ENCODE measurements around the gene ADGRB3.
A peak's percentile ranks its signal among the peaks of the same experiment; 100 is the strongest.

ADGRB3 gene

DNA sequence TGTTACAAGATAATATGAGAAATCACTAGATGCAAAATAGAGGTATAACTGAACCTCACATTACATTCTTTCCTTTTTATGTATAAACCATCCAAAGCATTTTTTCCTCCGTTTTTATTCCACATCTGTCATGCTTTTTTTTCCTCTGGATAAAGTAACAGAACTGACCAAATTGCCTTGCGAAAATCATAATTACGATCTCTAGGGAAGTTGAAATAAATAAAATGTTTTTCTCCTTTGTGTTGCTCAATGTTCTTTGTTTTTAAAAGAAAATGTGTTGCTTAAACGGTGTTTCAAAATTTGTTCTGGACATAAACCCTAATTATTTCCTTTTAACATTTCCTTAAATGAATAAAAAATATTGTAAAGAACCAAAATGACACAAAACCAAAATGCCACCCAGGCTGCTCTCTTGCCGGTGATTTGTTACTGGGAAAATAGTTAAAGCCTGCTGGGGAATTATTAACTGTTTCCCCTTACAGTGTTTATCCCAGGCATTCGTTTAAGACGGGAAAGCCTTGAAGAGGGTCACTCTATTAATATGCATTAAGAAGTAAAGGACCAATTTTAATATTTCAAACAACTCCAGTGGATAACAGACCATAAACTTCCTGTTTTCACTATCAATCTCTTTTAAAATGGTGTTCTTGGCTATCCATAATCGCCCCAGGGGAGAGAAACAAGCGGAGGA is 1.7 kb upstream of the ADGRB3 start:
- TF ChIP-seq, protein P1, sequence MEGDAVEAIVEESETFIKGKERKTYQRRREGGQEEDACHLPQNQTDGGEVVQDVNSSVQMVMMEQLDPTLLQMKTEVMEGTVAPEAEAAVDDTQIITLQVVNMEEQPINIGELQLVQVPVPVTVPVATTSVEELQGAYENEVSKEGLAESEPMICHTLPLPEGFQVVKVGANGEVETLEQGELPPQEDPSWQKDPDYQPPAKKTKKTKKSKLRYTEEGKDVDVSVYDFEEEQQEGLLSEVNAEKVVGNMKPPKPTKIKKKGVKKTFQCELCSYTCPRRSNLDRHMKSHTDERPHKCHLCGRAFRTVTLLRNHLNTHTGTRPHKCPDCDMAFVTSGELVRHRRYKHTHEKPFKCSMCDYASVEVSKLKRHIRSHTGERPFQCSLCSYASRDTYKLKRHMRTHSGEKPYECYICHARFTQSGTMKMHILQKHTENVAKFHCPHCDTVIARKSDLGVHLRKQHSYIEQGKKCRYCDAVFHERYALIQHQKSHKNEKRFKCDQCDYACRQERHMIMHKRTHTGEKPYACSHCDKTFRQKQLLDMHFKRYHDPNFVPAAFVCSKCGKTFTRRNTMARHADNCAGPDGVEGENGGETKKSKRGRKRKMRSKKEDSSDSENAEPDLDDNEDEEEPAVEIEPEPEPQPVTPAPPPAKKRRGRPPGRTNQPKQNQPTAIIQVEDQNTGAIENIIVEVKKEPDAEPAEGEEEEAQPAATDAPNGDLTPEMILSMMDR (IDR thresholded peaks at IDR 0.05; ENCODE audit: low read depth, low read length) = no peak
- H3K4me3 ChIP-seq (ENCODE audit: low read depth, low read length) = no peak overlapping the region

DNA sequence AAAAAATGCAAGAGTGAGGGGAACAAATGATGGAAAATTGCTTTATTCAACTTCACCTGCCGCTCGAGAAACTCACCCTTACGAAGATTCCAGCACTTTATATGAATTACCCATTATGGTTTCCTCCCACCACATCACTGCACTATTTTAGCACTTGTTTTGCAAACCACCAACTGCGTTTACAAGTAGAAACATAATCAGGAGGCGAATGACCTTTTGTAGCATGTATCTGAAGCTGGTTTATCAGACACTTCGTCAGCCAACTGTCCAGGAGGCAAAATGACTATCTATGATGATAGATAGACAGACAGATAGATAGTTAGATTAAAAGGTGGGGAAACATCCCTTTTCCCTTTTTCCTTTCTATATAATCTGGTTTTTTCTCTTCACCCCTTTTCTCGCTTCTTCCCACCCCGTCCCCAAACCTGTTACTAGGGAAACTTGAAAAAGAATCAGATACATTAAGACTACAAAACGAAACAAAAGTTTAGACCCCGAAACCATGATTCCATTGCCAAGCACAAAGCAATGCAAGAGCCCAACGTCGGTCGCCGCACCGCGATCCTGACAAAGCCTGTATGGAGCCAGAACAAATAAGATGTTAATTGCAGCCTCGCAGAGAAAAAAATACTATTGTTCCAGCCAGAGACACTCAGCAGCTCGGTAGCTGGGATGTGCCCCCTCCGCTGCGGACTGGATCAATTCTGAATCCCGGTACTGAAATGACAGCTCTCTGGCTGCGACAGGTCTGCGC is 933 bp upstream of the ADGRB3 start:
- H3K4me3 ChIP-seq (ENCODE audit: low read depth, low read length) = peak overlapping the region; percentile 58
- TF ChIP-seq, protein P1 (IDR thresholded peaks at IDR 0.05; ENCODE audit: low read depth, low read length) = no peak

DNA sequence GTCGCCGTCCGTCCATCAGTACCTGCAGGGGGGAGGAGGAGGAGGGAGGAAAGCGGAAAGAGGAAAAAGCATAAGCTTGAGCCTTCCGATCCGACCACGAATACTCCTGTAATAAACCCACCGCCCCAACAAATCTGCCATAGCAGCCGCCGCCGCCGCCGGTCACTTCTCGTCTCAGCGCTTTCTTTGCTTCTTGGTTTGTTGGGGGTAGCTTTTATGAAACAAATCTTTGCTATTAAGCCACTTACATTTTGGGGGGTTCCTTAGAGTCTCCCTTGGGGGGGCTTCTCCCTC is 277 bp downstream of the ADGRB3 start:
- H3K4me3 ChIP-seq (ENCODE audit: low read depth, low read length) = peak overlapping the region; percentile 58
- TF ChIP-seq, protein P1 (IDR thresholded peaks at IDR 0.05; ENCODE audit: low read depth, low read length) = no peak

DNA sequence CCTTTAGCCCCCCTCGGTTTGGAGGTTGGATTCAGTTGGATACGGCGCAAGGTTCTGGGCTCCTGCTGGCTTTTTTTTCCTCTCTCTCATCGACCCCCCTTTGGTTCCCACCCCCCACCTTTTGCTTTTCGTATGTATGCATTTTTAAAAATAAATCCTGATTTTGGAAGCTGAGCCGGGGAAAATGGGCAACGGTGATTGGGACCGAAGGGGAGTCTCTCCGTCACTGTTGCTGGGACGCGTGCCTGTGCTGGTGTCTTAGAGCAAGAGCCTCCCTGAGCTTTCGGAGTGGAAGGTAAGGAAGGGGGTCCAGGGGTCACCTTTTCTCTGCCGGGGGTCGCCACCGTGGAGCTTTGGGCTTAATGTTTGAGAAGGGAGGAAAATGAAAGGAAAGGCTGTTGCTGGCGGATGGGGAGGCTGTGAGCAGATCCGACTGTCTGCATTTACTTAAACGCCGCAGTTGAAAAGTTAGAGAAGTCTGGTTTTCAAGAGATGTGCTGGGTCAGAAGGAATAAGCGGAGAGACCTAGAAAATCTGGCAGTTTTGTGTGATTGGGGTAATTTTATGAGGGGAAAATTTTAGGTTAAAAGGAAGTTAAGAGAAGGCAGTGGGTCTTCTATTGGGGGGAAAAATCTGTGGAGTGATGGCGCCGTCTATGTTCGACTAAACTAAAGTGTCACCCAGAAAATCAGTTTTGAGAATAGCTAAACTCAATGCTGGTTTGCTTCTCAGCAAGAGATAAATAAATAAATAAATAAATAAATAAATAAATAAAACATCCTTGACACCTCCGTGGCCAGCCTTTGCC is 828 bp downstream of the ADGRB3 start:
- TF ChIP-seq, protein P1 (IDR thresholded peaks at IDR 0.05; ENCODE audit: low read depth, low read length) = no peak
- peak overlapping the region; percentile 58 for H3K4me3 ChIP-seq (ENCODE audit: low read depth, low read length)

DNA sequence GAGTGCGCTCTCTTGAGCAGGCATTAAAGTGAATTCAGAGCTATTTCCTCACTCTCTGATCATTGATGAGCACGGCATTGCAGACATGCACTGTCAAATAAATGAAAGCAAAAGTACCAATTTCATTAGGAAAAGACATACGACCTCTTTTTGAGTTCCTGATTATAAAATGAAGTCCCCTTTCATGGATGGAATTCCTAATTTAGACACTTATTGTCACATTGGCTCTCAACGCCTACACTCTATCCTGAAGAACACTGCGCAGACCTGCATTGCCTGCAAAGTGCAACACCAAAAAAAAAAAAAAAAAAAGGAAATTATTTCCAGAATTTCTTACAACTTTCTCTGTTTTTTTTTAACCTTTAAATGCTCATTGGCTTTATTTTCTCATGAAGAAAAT is 1.6 kb downstream of the ADGRB3 start:
- H3K4me3 ChIP-seq (ENCODE audit: low read depth, low read length) = no peak overlapping the region
- TF ChIP-seq, protein P1 (IDR thresholded peaks at IDR 0.05; ENCODE audit: low read depth, low read length) = no peak

DNA sequence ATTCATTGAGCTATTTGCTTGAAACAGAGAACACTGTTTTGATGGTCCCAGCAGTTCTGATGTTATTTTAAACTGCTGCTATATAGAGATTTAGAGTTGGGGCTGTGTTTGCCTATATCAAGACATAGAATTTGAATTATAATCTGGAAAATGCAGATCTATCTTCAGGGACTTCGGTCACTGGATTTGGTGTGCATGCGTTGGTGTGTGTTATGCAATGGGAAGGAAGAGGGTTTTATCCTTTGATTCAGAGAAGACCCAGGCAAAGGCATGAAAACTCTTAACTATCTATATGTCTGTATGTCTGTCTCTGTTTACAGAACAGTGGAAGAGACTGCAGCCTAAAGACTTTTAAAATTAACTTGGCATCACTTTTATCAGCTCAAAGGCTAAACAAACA is 2.0 kb downstream of the ADGRB3 start:
- TF ChIP-seq, protein P1 (IDR thresholded peaks at IDR 0.05; ENCODE audit: low read depth, low read length) = no peak
- no peak overlapping the region for H3K4me3 ChIP-seq (ENCODE audit: low read depth, low read length)

DNA sequence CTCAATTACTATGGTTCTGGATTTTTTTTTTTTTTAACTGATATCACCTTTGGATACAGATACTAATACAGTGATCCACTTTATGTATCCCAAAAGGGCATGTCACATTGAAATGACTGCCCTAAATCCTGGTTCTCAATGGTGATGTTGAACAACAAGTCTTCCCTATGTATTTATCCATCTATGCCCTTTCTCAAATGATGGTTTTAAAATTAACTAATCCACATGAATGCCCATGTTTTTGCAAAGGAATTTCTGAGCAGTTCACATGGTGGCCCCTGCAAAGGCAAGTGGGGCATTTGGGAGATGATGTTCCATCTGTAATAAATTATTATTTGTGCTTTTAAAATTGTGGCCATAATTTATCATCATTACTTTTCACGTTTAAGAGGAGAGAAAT is 2.7 kb downstream of the ADGRB3 start:
- TF ChIP-seq, protein P1 (IDR thresholded peaks at IDR 0.05; ENCODE audit: low read depth, low read length) = no peak
- H3K4me3 ChIP-seq (ENCODE audit: low read depth, low read length) = no peak overlapping the region
